Measurements from ENCODE around the gene ARF1.

GRCh38 chr1:228085287-228085951, 2.9 kb downstream of the ARF1 start:
- TF ChIP-seq POLR2AphosphoS5 (IDR thresholded peaks at IDR 0.05; ENCODE audit: insufficient read depth in 1 of 2, low read depth in 1 of 2) (no peak), CTCF (IDR thresholded peaks at IDR 0.05) (no peak)
